BJ (cell line): Measurements from ENCODE around the gene TNFRSF21. TPM values are rescaled to one million over a fixed set of nuclear protein-coding genes. Genes with fewer than 3 reads are reported as not detected.

ENCODE experiments used
- CTCF ChIA-PET: fragments of 350-600 bp; formaldehyde crosslinking; extraction: SDS; loops from one replicate; lab custom pipeline; 2021; ENCODE audit warnings: antibody characterized with exemption, inconsistent platforms; lab: Yijun Ruan, JAX
- POLR2A ChIA-PET: fragments of 300-600 bp; sonication (Branson Sonifier 250); formaldehyde crosslinking; extraction: SDS; loops from one replicate; lab custom pipeline; 2021; ENCODE audit warnings: antibody characterized with exemption; lab: Charles Lee
- DNase-seq: peaks from one replicate; pipeline ENCODE4 v3.0.0-alpha.2; 2011; ENCODE audit warnings: low read depth
- H3K27me3 ChIP-seq: 2 replicates; pipeline ENCODE4 v1.6.0; 2011; ENCODE audit warnings: low read length; ENCODE audit not compliant: control insufficient read depth, insufficient read depth
- H3K36me3 ChIP-seq: 2 replicates; pipeline ENCODE4 v1.5.1; 2011; ENCODE audit warnings: low read length; ENCODE audit not compliant: control insufficient read depth, insufficient read depth
- H3K4me3 ChIP-seq: 2 replicates; pipeline ENCODE4 v1.5.1; 2011; ENCODE audit warnings: low read depth, mild to moderate bottlenecking, control low read depth, low read length
- polyA plus RNA-seq: library from polyadenylated mRNA; depleted of rRNA; stranded (reverse); fragments of >200 nt; gene quantifications from 2 replicates; pipeline ENCODE4 v1.2.3, GENCODE V29; 2011
- TF ChIP-seq, protein P1 (sequence below): IDR thresholded peaks from 2 replicates; pipeline ENCODE4 v1.5.1; 2011; ENCODE audit warnings: low read depth, mild to moderate bottlenecking, control low read depth, inconsistent platforms, low read length, moderate library complexity; ENCODE audit not compliant: insufficient read depth

TNFRSF21 gene
- polyA plus RNA-seq, 1 experiment, result 3.6 TPM

- Histone ChIP-seq H3K27me3 (no peaks in the 10 kb centered on the region), H3K4me3 (no peak overlapping the region), H3K36me3 (no peaks in the 10 kb centered on the region)
- TF ChIP-seq, protein P1, sequence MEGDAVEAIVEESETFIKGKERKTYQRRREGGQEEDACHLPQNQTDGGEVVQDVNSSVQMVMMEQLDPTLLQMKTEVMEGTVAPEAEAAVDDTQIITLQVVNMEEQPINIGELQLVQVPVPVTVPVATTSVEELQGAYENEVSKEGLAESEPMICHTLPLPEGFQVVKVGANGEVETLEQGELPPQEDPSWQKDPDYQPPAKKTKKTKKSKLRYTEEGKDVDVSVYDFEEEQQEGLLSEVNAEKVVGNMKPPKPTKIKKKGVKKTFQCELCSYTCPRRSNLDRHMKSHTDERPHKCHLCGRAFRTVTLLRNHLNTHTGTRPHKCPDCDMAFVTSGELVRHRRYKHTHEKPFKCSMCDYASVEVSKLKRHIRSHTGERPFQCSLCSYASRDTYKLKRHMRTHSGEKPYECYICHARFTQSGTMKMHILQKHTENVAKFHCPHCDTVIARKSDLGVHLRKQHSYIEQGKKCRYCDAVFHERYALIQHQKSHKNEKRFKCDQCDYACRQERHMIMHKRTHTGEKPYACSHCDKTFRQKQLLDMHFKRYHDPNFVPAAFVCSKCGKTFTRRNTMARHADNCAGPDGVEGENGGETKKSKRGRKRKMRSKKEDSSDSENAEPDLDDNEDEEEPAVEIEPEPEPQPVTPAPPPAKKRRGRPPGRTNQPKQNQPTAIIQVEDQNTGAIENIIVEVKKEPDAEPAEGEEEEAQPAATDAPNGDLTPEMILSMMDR, result no peak
- ChIA-PET POLR2A (no interaction called here), CTCF (interaction anchor here (1.0 to 1.3 kb wide), 3 partner anchors 10 to 149 kb away, joined by 3 to 5 read pairs (median 3); no protein-coding TSS in a partner anchor)
- DNase-seq, result no peak
Measured at GRCh38 chr6:47245745-47246371, 63.8 kb downstream of the TNFRSF21 start.

DNA sequence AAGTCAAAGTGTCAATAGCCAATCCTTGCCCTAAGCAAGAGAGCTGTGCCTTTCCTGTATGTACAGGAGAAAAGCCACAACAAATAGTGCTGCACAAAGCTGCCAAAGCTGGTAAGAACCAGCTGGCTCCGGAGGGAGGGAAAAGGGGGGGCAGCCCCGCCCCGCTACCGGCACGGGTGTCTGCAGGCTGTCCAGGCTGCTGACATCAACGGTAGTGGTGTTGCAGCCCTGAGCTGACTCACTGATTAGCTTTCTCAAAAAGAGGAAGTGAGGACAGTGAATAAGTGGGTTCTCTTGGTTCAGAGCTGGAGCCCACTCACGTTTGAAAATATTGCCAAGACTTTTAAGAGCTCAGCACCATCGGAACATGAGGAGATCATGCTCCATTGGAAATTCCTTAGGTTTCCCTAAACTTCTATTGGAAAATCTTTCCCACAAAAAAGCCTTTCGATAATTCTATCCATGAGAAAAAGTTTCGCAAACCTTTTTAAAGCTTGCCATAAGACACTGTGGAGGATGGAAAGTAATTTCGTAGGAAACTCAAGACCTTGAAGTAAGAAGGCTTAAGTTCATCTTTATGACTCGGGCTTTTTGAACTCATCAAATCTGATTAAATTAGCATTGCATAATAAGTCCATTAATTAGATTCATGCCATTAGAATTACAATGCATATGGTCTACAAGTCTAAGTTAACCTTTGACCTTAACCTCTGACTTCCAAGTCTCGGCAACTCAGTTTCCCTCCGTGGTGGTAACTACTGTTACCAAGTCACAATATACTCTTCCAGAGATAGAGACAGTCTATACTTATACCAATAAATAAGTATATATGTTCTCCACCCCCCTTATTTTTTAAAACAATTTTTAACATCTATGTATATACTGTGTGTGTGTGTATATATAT is 67.0 kb downstream of the TNFRSF21 start:
- peak; percentile 42 for DNase-seq
- H3K36me3 ChIP-seq, result no peaks in the 10 kb centered on the region
- H3K4me3 ChIP-seq, result no peak overlapping the region
- H3K27me3 ChIP-seq, result no peaks in the 10 kb centered on the region
- TF ChIP-seq, protein P1, result no peak
- POLR2A ChIA-PET, result no interaction called here
- CTCF ChIA-PET, result interaction anchor here (0.9 kb wide), 1 partner anchor 145 kb away, joined by 8 read pairs; no protein-coding TSS in a partner anchor

- H3K36me3 ChIP-seq, result no peaks in the 10 kb centered on the region
- TF ChIP-seq, protein P1, result no peak
- CTCF ChIA-PET, result interaction anchor here (0.9 kb wide), 1 partner anchor 144 kb away, joined by 8 read pairs; no protein-coding TSS in a partner anchor
- H3K27me3 ChIP-seq, result no peaks in the 10 kb centered on the region
- H3K4me3 ChIP-seq, result no peak overlapping the region
- POLR2A ChIA-PET, result no interaction called here
- DNase-seq, result no peak
Measured at GRCh38 chr6:47241742-47242482, 67.8 kb downstream of the TNFRSF21 start.

- Histone ChIP-seq H3K27me3 (no peaks in the 10 kb centered on the region), H3K36me3 (no peaks in the 10 kb centered on the region), H3K4me3 (no peak overlapping the region)
- TF ChIP-seq, protein P1, result no peak
- CTCF ChIA-PET, result no interaction called here
- no peak for DNase-seq
- POLR2A ChIA-PET, result no interaction called here
Measured at GRCh38 chr6:47240277-47240890, 69.3 kb downstream of the TNFRSF21 start.
